DND-41 (cell line): Measurements from ENCODE around the gene ASPN.

ENCODE experiments used
- ATAC-seq: fragments of 200-7000 bp; cut with Tn5 transposase; 3 replicates; pipeline ENCODE4 v1.9.1; 2021; ENCODE audit warnings: low read depth; ENCODE audit not compliant: insufficient read depth
- DNase-seq: peaks from one replicate; pipeline ENCODE4 v3.0.0-alpha.2; 2020
- H2AFZ ChIP-seq: 2 replicates; pipeline ENCODE4 v1.6.0; 2012; ENCODE audit warnings: low read depth, low read length
- H3K27ac ChIP-seq: 2 replicates; pipeline ENCODE4 v1.5.1; 2012; ENCODE audit warnings: low read length, inconsistent platforms
- H3K27me3 ChIP-seq: fragments of 200-600 bp; sonication (generic); 2 replicates; pipeline ENCODE4 v1.6.0; 2012; ENCODE audit warnings: low read length, mild to moderate bottlenecking, inconsistent platforms; ENCODE audit not compliant: insufficient read depth, poor library complexity
- H3K36me3 ChIP-seq: 2 replicates; pipeline ENCODE4 v1.5.1; 2012; ENCODE audit warnings: low read length, inconsistent platforms; ENCODE audit not compliant: insufficient read depth
- H3K4me1 ChIP-seq: 2 replicates; pipeline ENCODE4 v1.5.1; 2012; ENCODE audit warnings: mild to moderate bottlenecking, low read length; ENCODE audit not compliant: insufficient read depth
- H3K4me2 ChIP-seq: 2 replicates; pipeline ENCODE4 v1.6.0; 2012; ENCODE audit warnings: mild to moderate bottlenecking, moderate library complexity, low read length, inconsistent platforms; ENCODE audit not compliant: insufficient read depth
- H3K4me3 ChIP-seq, 2 experiments: fragments of 200-600 bp in 1 of 2; shearing (Covaris generic) in 1 of 2; 2 replicates each; pipeline ENCODE4 v1.5.1; 2012 to 2016; ENCODE audit warnings: inconsistent platforms in 2 of 2, low read length in 2 of 2, mild to moderate bottlenecking in 2 of 2, low read depth in 1 of 2, moderate library complexity in 1 of 2
- H3K79me2 ChIP-seq: 2 replicates; pipeline ENCODE4 v1.6.0; 2012; ENCODE audit warnings: low read length, inconsistent platforms; ENCODE audit not compliant: insufficient read depth
- H3K9ac ChIP-seq: 2 replicates; pipeline ENCODE4 v1.6.0; 2012; ENCODE audit warnings: low read depth, mild to moderate bottlenecking, inconsistent platforms, low read length, moderate library complexity
- H3K9me3 ChIP-seq: 2 replicates; pipeline ENCODE4 v1.5.1; 2012; ENCODE audit warnings: low read length, moderate library complexity, mild to moderate bottlenecking, inconsistent platforms; ENCODE audit not compliant: insufficient read depth, severe bottlenecking
- H4K20me1 ChIP-seq: 2 replicates; pipeline ENCODE4 v1.6.0; 2012; ENCODE audit warnings: low read length; ENCODE audit not compliant: insufficient read depth
- CTCF ChIP-seq: IDR thresholded peaks from 2 replicates; pipeline ENCODE4 v1.5.1; 2012; ENCODE audit warnings: borderline replicate concordance, low read length, moderate library complexity, mild to moderate bottlenecking; ENCODE audit not compliant: poor library complexity, severe bottlenecking; ENCODE audit errors: extremely low read depth
- EZH2 ChIP-seq: IDR thresholded peaks from 3 replicates; pipeline ENCODE4 v1.6.1; 2012; ENCODE audit warnings: borderline replicate concordance, low read depth, mild to moderate bottlenecking, moderate library complexity, low read length, inconsistent platforms; ENCODE audit not compliant: severe bottlenecking

Gene ASPN

GRCh38 chr9:92476962-92477361 is 5.3 kb downstream of the ASPN start:
- ATAC-seq (no peak), DNase-seq (no peak)
- H3K9me3 ChIP-seq: no peaks in the 10 kb centered on the region
- H3K79me2 ChIP-seq: no peaks in the 10 kb centered on the region
- no peak overlapping the region for H3K4me2 ChIP-seq
- H4K20me1 ChIP-seq: no peaks in the 10 kb centered on the region; the same call in 1 of the 2 replicates
- no peak overlapping the region for H3K9ac ChIP-seq
- no peak overlapping the region for H3K4me3 ChIP-seq
- no peaks in the 10 kb centered on the region for H3K36me3 ChIP-seq
- no peaks in the 10 kb centered on the region for H3K4me1 ChIP-seq
- H3K27ac ChIP-seq: no peak overlapping the region
- no peak for TF ChIP-seq EZH2
- TF ChIP-seq CTCF: no peak
- no peak overlapping the region for H2AFZ ChIP-seq
- H3K27me3 ChIP-seq: no peaks in the 10 kb centered on the region

- no peak for TF ChIP-seq EZH2
- no peak for TF ChIP-seq CTCF
- no peak for DNase-seq
- H3K4me1 ChIP-seq: no peaks in the 10 kb centered on the region
- no peak overlapping the region for H3K4me3 ChIP-seq
- no peak overlapping the region for H3K9ac ChIP-seq
- no peak for ATAC-seq
- H3K4me2 ChIP-seq: no peak overlapping the region
- H3K27ac ChIP-seq: no peak overlapping the region
- no peaks in the 10 kb centered on the region for H3K79me2 ChIP-seq
- no peak overlapping the region for H2AFZ ChIP-seq
- H3K9me3 ChIP-seq: no peaks in the 10 kb centered on the region
- no peaks in the 10 kb centered on the region for H3K27me3 ChIP-seq
- no peaks in the 10 kb centered on the region for H3K36me3 ChIP-seq
- H4K20me1 ChIP-seq: peaks cover under 1% of the 10 kb centered on the region; the same call in 1 of the 2 replicates
Observed at GRCh38 chr9:92474587-92474986, 7.7 kb downstream of the ASPN start.

- Histone ChIP-seq H3K36me3 (no peaks in the 10 kb centered on the region), H3K4me3 (no peak overlapping the region), H3K79me2 (no peaks in the 10 kb centered on the region), H3K27me3 (no peaks in the 10 kb centered on the region), H4K20me1 (peaks cover 5% of the 10 kb centered on the region; the same call in 1 of the 2 replicates), H3K9ac (no peak overlapping the region), H3K4me2 (no peak overlapping the region), H3K27ac (no peak overlapping the region), H3K9me3 (no peaks in the 10 kb centered on the region), H3K4me1 (no peaks in the 10 kb centered on the region), H2AFZ (no peak overlapping the region)
- no peak for TF ChIP-seq EZH2
- TF ChIP-seq CTCF: no peak
- ATAC-seq (no peak), DNase-seq (no peak)
Observed at GRCh38 chr9:92468206-92468605, 14.1 kb downstream of the ASPN start.

GRCh38 chr9:92467511-92467910 is 14.8 kb downstream of the ASPN start:
- peaks cover 5% of the 10 kb centered on the region; the same call in 1 of the 2 replicates for H4K20me1 ChIP-seq

More at GRCh38 chr9:92467511-92467910, 14.8 kb downstream of the ASPN start:
- H3K9me3 ChIP-seq: no peaks in the 10 kb centered on the region
- no peaks in the 10 kb centered on the region for H3K27me3 ChIP-seq
- H3K36me3 ChIP-seq: no peaks in the 10 kb centered on the region
- no peak overlapping the region for H3K27ac ChIP-seq
- DNase-seq (no peak), ATAC-seq (no peak)
- H2AFZ ChIP-seq: no peak overlapping the region
- H3K79me2 ChIP-seq: no peaks in the 10 kb centered on the region
- no peaks in the 10 kb centered on the region for H3K4me1 ChIP-seq
- no peak overlapping the region for H3K4me2 ChIP-seq
- H3K9ac ChIP-seq: no peak overlapping the region
- no peak overlapping the region for H3K4me3 ChIP-seq
- TF ChIP-seq CTCF (no peak), EZH2 (no peak)
